CD1c-positive myeloid dendritic cell (primary cell): ENCODE data around the gene TMEM163.
A peak's percentile ranks its signal among the peaks of the same experiment; 100 is the strongest.
"Not testable (repeated sequence)": the region's sequence is repeated elsewhere in the genome, so short reads cannot be mapped to it uniquely, and the experiment has no call there.

Experiments
- DNase-seq: peaks from one replicate; pipeline ENCODE4 v3.0.0-alpha.2; 2016; ENCODE audit errors: extremely low spot score

Gene TMEM163

GRCh38 chr2:134581877-134582546 is 136.8 kb downstream of the TMEM163 start:
- DNase-seq: peak; percentile 4

GRCh38 chr2:134578316-134578715 is 140.5 kb downstream of the TMEM163 start:
- no peak for DNase-seq

GRCh38 chr2:134576478-134576877 is 142.3 kb downstream of the TMEM163 start:
- DNase-seq: no peak

- no peak for DNase-seq
Measured at GRCh38 chr2:134575888-134576287, 142.9 kb downstream of the TMEM163 start.

GRCh38 chr2:134574611-134575330 is 144.0 kb downstream of the TMEM163 start:
- no peak for DNase-seq

GRCh38 chr2:134573724-134574123 is 145.1 kb downstream of the TMEM163 start:
- DNase-seq: no peak

GRCh38 chr2:134573085-134573370 is 145.8 kb downstream of the TMEM163 start:
- DNase-seq: no peak

GRCh38 chr2:134572314-134573084 is 146.3 kb downstream of the TMEM163 start:
- no peak for DNase-seq

GRCh38 chr2:134570676-134571075 is 148.1 kb downstream of the TMEM163 start:
- DNase-seq: peak; percentile 7

GRCh38 chr2:134568413-134568812 is 150.4 kb downstream of the TMEM163 start:
- no peak for DNase-seq

- DNase-seq: no peak
Measured at GRCh38 chr2:134567666-134568065, 151.1 kb downstream of the TMEM163 start.

GRCh38 chr2:134564955-134565354 is 153.8 kb downstream of the TMEM163 start:
- not testable (repeated sequence) for DNase-seq

- DNase-seq: no peak
Measured at GRCh38 chr2:134564549-134564948, 154.3 kb downstream of the TMEM163 start.

- no peak for DNase-seq
Measured at GRCh38 chr2:134558208-134558830, 160.5 kb downstream of the TMEM163 start.

GRCh38 chr2:134555411-134555810 is 163.4 kb downstream of the TMEM163 start:
- DNase-seq: no peak

GRCh38 chr2:134553657-134554056 is 165.1 kb downstream of the TMEM163 start:
- no peak for DNase-seq

- DNase-seq: no peak
Measured at GRCh38 chr2:134550566-134551164, 168.1 kb downstream of the TMEM163 start.

GRCh38 chr2:134549104-134549503 is 169.7 kb downstream of the TMEM163 start:
- DNase-seq: no peak

GRCh38 chr2:134540990-134541389 is 177.8 kb downstream of the TMEM163 start:
- DNase-seq: no peak

GRCh38 chr2:134539981-134540380 is 178.8 kb downstream of the TMEM163 start:
- no peak for DNase-seq

- no peak for DNase-seq
Measured at GRCh38 chr2:134537702-134538101, 181.1 kb downstream of the TMEM163 start.

- DNase-seq: no peak
Measured at GRCh38 chr2:134537121-134537520, 181.7 kb downstream of the TMEM163 start.
